Ovary (tissue), 3 donors: ENCODE data around the gene PHACTR3.

Experiments
- CTCF ChIP-seq, 3 donors: fragments of 450-650 bp in 2 of 3; fragments of 200-600 bp in 1 of 3; IDR thresholded peaks; one replicate each; pipeline versions ENCODE4 v1.5.1 to v1.8.0; 2016 to 2022; ENCODE audit warnings: antibody characterized with exemption in 3 of 3, mild to moderate bottlenecking in 1 of 3
- EP300 ChIP-seq: sonication (generic); formaldehyde crosslinking; IDR thresholded peaks from one replicate; pipeline ENCODE4 v1.6.1; 2017; ENCODE audit warnings: antibody characterized with exemption
- donor health status: DM: no; HTN: no; CAD: no.

GRCh38 chr20:59863058-59863457, 258.7 kb downstream of the PHACTR3 start:
- TF ChIP-seq CTCF (IDR thresholded peaks at IDR 0.05) (no peak), EP300 (no peak)
